K562 (cell line): ENCODE measurements around the gene MOB4. TPM values are rescaled to one million over a fixed set of nuclear protein-coding genes. Genes with fewer than 3 reads are reported as not detected.

Experiments used
- ATAC-seq: fragments of 200-7000 bp; cut with Tn5 transposase; 3 replicates; pipeline ENCODE4 v1.9.1; 2020; ENCODE audit warnings: moderate library complexity
- BruUV-seq: library from RNA; stranded (reverse); fragments of 400-500 nt; replicated peaks from 2 replicates; lab custom pipeline; 2021; lab: Mats Ljungman, UMichigan
- CTCF ChIA-PET: fragments of 300-600 bp; formaldehyde crosslinking; extraction: SDS; loops from one replicate; lab custom pipeline; 2021; ENCODE audit warnings: low intra/inter-chr PET ratio; lab: Yijun Ruan, JAX
- POLR2A ChIA-PET: fragments of 300-600, 350-650 bp; sonication (Branson Sonifier 250); formaldehyde crosslinking; extraction: SDS; loops from one replicate; lab custom pipeline; 2021; ENCODE audit warnings: antibody characterized with exemption, inconsistent platforms; lab: Yijun Ruan, JAX
- DNase-seq, 4 experiments: peaks; one replicate each; pipeline versions ENCODE4 v3.0.0 to v3.0.0-alpha.2; 2011 to 2018; ENCODE audit warnings: low spot score in 3 of 4, mixed read lengths in 3 of 4; ENCODE audit errors: extremely low read depth in 1 of 4
- FAIRE-seq: peaks from 2 replicates; lab custom pipeline; 2011; peaks lifted over from hg19 to GRCh38; lab: Jason Lieb, UNC
- H2AFZ ChIP-seq: 2 replicates; pipeline ENCODE4 v1.6.0; 2011; ENCODE audit warnings: low read depth, low read length, control low read depth, inconsistent platforms
- H3K27ac ChIP-seq: fragments of 200-600 bp; 3 replicates; pipeline ENCODE4 v1.8.0; 2011; ENCODE audit warnings: low read depth, mild to moderate bottlenecking, control low read depth, inconsistent platforms, low read length, moderate library complexity, mixed read lengths; ENCODE audit errors: extremely low read depth
- H3K27me3 ChIP-seq, 2 experiments: fragments of 300-600 bp in 1 of 2; 2 replicates in 1 of 2; 3 replicates in 1 of 2; pipeline versions ENCODE4 v1.6.0 to v1.8.0; 2011; ENCODE audit warnings: inconsistent platforms in 2 of 2, low read length in 2 of 2, mild to moderate bottlenecking in 1 of 2, mixed read lengths in 1 of 2, moderate library complexity in 1 of 2; ENCODE audit not compliant: control insufficient read depth in 2 of 2, insufficient read depth in 2 of 2
- H3K36me3 ChIP-seq: fragments of 300-600 bp; 3 replicates; pipeline ENCODE4 v1.8.0; 2011; ENCODE audit warnings: mild to moderate bottlenecking, low read length, inconsistent platforms; ENCODE audit not compliant: control insufficient read depth, insufficient read depth
- H3K4me1 ChIP-seq, 2 experiments: fragments of 200-600 bp in 1 of 2; replicated peaks in 1 of 2; 2 replicates in 1 of 2; 3 replicates in 1 of 2; pipeline versions ENCODE4 v1.5.1 to v1.8.0; 2011; ENCODE audit warnings: inconsistent platforms in 2 of 2, low read length in 2 of 2, mild to moderate bottlenecking in 1 of 2, mixed read lengths in 1 of 2, moderate library complexity in 1 of 2; ENCODE audit not compliant: control insufficient read depth in 2 of 2, insufficient read depth in 2 of 2
- H3K4me2 ChIP-seq: 2 replicates; pipeline ENCODE4 v1.6.1; 2011; ENCODE audit warnings: low read length, control low read depth, inconsistent platforms, mixed read lengths; ENCODE audit not compliant: insufficient read depth
- H3K4me3 ChIP-seq: fragments of 200-600 bp; sonication (generic), shearing (Covaris generic); 2 replicates; pipeline ENCODE4 v1.5.1; 2016; ENCODE audit warnings: control low read depth, inconsistent platforms
- H3K79me2 ChIP-seq: fragments of 200-600 bp; 3 replicates; pipeline ENCODE4 v1.8.0; 2011; ENCODE audit warnings: low read length, inconsistent platforms; ENCODE audit not compliant: control insufficient read depth, insufficient read depth
- H3K9ac ChIP-seq, 2 experiments: 2 replicates each; pipeline versions ENCODE4 v1.6.0 to v1.6.1; 2011; ENCODE audit warnings: low read depth in 2 of 2, low read length in 2 of 2, control low read depth in 1 of 2, inconsistent platforms in 1 of 2, mild to moderate bottlenecking in 1 of 2, mixed read lengths in 1 of 2; ENCODE audit not compliant: insufficient read depth in 1 of 2
- H3K9me1 ChIP-seq: one replicate; pipeline ENCODE4 v1.6.0; 2011; ENCODE audit warnings: inconsistent platforms, mild to moderate bottlenecking, low read length, moderate library complexity; ENCODE audit not compliant: control insufficient read depth, insufficient read depth
- H3K9me3 ChIP-seq: replicated peaks from 2 replicates; pipeline ENCODE4 v1.5.1; 2011; ENCODE audit warnings: low read depth, low read length, inconsistent platforms; ENCODE audit not compliant: control insufficient read depth, insufficient read depth
- H4K20me1 ChIP-seq: replicated peaks from 2 replicates; pipeline ENCODE4 v1.6.1; 2011; ENCODE audit warnings: low read length, inconsistent platforms, mixed read lengths; ENCODE audit not compliant: control insufficient read depth, insufficient read depth
- CAMTA2 ChIP-seq: fragments of 250-450 bp; sonication (Bioruptor Pico); conservative IDR thresholded peaks from 2 replicates; pipeline ENCODE4 v1.5.1; 2022
- CEBPB ChIP-seq: fragments of 450-650 bp; IDR thresholded peaks from 2 replicates; pipeline ENCODE4 v1.6.1; 2016; ENCODE audit warnings: missing genetic modification characterization, missing compliant biosample characterization
- CHD2 ChIP-seq: IDR thresholded peaks from 2 replicates; pipeline ENCODE4 v1.6.1; 2011; ENCODE audit warnings: low read depth, low read length
- CHD4 ChIP-seq: fragments of 200-600 bp; sonication (generic); IDR thresholded peaks from 3 replicates; pipeline ENCODE4 v1.6.1; 2012; ENCODE audit warnings: low read depth, mild to moderate bottlenecking, mixed read lengths, low read length, inconsistent platforms; ENCODE audit not compliant: insufficient read depth, insufficient replicate concordance, poor library complexity, severe bottlenecking
- MBD2 ChIP-seq: sonication (generic); IDR thresholded peaks from 2 replicates; pipeline ENCODE4 v1.6.1; 2016; ENCODE audit warnings: low read depth, borderline replicate concordance
- PHTF2 ChIP-seq: fragments of 250-450 bp; sonication (Bioruptor Pico); IDR thresholded peaks from 2 replicates; pipeline ENCODE4 v1.5.0; 2021; ENCODE audit warnings: mild to moderate bottlenecking
- ZFP30 ChIP-seq: fragments of 250-450 bp; sonication (Bioruptor Pico); IDR thresholded peaks from 2 replicates; pipeline ENCODE4 v1.8.0; 2022; ENCODE audit warnings: moderate library complexity, mild to moderate bottlenecking, inconsistent platforms, borderline replicate concordance
- ZNF586 ChIP-seq: fragments of 450-650 bp; formaldehyde crosslinking; conservative IDR thresholded peaks from 2 replicates; pipeline ENCODE4 v1.4.0; 2020; ENCODE audit warnings: mild to moderate bottlenecking, moderate library complexity
- ZNF644 ChIP-seq: fragments of 200-800 bp; sonication (Bioruptor generic); IDR thresholded peaks from 2 replicates; pipeline ENCODE4 v1.6.1; 2016; ENCODE audit warnings: low read depth, missing genetic modification characterization, missing compliant biosample characterization
- WGBS: fragments of 100-300 bp; shearing (Covaris generic); methylation state at CpG from one replicate; pipeline ENCODE4 v1.1.6; 2016; ENCODE audit warnings: low coverage, mixed read lengths; ENCODE audit not compliant: insufficient coverage; ENCODE audit errors: missing lambda C conversion rate; 5-methylcytosine and 5-hydroxymethylcytosine counted together
- in situ Hi-C: fragments of 300-500 bp; cut with MboI; formaldehyde crosslinking; loops from 4 replicates; pipeline ENCODE4 v1.15.0; 2018; ENCODE audit warnings: inconsistent platforms, mixed read lengths
- intact Hi-C: fragments of 100-400 bp; cut with micrococcal nuclease; formaldehyde crosslinking; loops from 2 replicates; pipeline ENCODE4 v1.14.2; 2022
- polyA plus RNA-seq, 8 experiments: library from polyadenylated mRNA; depleted of rRNA in 4 of 8; stranded (reverse) in 5 of 8; unstranded in 3 of 8; fragments of >200 nt; fragmentation: Nextera tagmentation in 2 of 8; fragmentation: Illumina TruSeq in 1 of 8; extraction: Ambion mirVana in 2 of 8; extraction: Trizol in 1 of 8; gene quantifications; 2 replicates each; pipeline versions ENCODE4 v1.2.1 to v1.2.3, GENCODE V29; 2011 to 2014; ENCODE audit warnings: inconsistent platforms in 1 of 8, missing spikeins in 1 of 8
- total RNA-seq, 7 experiments: library from RNA; depleted of rRNA in 6 of 7; stranded (reverse); fragments of >200 nt in 6 of 7; fragmentation: Illumina TruSeq in 2 of 7; extraction: Trizol in 2 of 7; gene quantifications; 2 replicates each; pipeline versions ENCODE4 v1.2.1 to v1.2.3, GENCODE V29; 2011 to 2021; ENCODE audit warnings: low replicate concordance in 1 of 7
- TF ChIP-seq, protein P1 (sequence below): fragments of 450-650 bp; IDR thresholded peaks from 2 replicates; pipeline ENCODE4 v1.6.1; 2016; ENCODE audit warnings: low read depth
- TF ChIP-seq, protein P2 (sequence below): sonication (generic); formaldehyde crosslinking; IDR thresholded peaks from 2 replicates; pipeline ENCODE4 v1.8.0; 2022; ENCODE audit warnings: missing genetic modification reagents, mild to moderate bottlenecking, borderline replicate concordance

The MOB4 gene
- total and polyA plus RNA-seq, 9 of the 15 experiments (the other 6 are each of a cell fraction or from before 2014, with no cell fraction given): 13.5 to 30.8 (median 22.2) TPM

DNA sequence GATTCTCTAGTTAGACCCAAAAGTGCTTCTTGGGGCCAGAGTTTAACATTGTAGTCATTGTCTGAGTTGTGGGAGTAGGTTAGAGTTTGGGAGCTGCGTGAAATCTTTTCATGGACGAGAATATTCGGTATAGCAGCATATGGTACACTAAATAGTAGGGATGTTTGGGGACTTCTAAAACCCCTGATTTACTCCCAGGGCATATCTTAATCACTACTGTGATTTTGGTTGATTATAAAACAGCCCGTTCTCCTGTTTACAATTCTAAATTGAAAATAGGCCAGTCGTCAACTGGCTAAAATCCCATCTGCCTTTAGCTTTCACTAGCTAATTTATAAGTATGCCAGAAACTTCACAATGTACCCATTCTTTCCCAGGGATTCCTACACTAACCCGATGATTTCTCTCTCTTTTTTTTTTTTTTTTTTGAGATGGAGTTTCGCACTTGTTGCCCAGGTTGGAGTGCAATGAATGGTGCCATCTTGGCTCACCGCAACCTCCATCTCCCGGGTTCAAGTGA, 44.3 kb downstream of the MOB4 start:
- FAIRE-seq (no peak), ATAC-seq (no peak), DNase-seq (no peak)
- H3K9me3 ChIP-seq: no peaks in the 10 kb centered on the region
- intact Hi-C loops (no loop called here), in situ Hi-C loops (no loop called here)
- no peak overlapping the region for H3K4me2 ChIP-seq
- WGBS: 93% methylated on average over 5 of the region's 9 CpGs
- H3K79me2 ChIP-seq: no peaks in the 10 kb centered on the region
- no TSS peak for BruUV-seq
- H4K20me1 ChIP-seq: no peaks in the 10 kb centered on the region
- ChIA-PET CTCF (no interaction called here), POLR2A (no interaction called here)
- 0 out of 3 replicates have a peak, but pooled peaks cover 2% of the 10 kb centered on the region for H3K36me3 ChIP-seq
- no peaks in the 10 kb centered on the region for H3K4me1 ChIP-seq
- no peak overlapping the region for H3K4me3 ChIP-seq
- no peak overlapping the region for H2AFZ ChIP-seq
- H3K9me1 ChIP-seq: no peaks in the 10 kb centered on the region
- H3K9ac ChIP-seq: no peak overlapping the region
- H3K27me3 ChIP-seq: no peaks in the 10 kb centered on the region
- no peak overlapping the region for H3K27ac ChIP-seq
- TF ChIP-seq CEBPB (no peak), PHTF2 (CRISPR knock-in tag) (no peak), CHD4 (no peak), CAMTA2 (CRISPR knock-in tag) (no peak), ZNF586 (no peak), MBD2 (no peak), CHD2 (no peak), ZFP30 (CRISPR knock-in tag) (no peak), ZNF644 (no peak)
- TF ChIP-seq, protein P1, sequence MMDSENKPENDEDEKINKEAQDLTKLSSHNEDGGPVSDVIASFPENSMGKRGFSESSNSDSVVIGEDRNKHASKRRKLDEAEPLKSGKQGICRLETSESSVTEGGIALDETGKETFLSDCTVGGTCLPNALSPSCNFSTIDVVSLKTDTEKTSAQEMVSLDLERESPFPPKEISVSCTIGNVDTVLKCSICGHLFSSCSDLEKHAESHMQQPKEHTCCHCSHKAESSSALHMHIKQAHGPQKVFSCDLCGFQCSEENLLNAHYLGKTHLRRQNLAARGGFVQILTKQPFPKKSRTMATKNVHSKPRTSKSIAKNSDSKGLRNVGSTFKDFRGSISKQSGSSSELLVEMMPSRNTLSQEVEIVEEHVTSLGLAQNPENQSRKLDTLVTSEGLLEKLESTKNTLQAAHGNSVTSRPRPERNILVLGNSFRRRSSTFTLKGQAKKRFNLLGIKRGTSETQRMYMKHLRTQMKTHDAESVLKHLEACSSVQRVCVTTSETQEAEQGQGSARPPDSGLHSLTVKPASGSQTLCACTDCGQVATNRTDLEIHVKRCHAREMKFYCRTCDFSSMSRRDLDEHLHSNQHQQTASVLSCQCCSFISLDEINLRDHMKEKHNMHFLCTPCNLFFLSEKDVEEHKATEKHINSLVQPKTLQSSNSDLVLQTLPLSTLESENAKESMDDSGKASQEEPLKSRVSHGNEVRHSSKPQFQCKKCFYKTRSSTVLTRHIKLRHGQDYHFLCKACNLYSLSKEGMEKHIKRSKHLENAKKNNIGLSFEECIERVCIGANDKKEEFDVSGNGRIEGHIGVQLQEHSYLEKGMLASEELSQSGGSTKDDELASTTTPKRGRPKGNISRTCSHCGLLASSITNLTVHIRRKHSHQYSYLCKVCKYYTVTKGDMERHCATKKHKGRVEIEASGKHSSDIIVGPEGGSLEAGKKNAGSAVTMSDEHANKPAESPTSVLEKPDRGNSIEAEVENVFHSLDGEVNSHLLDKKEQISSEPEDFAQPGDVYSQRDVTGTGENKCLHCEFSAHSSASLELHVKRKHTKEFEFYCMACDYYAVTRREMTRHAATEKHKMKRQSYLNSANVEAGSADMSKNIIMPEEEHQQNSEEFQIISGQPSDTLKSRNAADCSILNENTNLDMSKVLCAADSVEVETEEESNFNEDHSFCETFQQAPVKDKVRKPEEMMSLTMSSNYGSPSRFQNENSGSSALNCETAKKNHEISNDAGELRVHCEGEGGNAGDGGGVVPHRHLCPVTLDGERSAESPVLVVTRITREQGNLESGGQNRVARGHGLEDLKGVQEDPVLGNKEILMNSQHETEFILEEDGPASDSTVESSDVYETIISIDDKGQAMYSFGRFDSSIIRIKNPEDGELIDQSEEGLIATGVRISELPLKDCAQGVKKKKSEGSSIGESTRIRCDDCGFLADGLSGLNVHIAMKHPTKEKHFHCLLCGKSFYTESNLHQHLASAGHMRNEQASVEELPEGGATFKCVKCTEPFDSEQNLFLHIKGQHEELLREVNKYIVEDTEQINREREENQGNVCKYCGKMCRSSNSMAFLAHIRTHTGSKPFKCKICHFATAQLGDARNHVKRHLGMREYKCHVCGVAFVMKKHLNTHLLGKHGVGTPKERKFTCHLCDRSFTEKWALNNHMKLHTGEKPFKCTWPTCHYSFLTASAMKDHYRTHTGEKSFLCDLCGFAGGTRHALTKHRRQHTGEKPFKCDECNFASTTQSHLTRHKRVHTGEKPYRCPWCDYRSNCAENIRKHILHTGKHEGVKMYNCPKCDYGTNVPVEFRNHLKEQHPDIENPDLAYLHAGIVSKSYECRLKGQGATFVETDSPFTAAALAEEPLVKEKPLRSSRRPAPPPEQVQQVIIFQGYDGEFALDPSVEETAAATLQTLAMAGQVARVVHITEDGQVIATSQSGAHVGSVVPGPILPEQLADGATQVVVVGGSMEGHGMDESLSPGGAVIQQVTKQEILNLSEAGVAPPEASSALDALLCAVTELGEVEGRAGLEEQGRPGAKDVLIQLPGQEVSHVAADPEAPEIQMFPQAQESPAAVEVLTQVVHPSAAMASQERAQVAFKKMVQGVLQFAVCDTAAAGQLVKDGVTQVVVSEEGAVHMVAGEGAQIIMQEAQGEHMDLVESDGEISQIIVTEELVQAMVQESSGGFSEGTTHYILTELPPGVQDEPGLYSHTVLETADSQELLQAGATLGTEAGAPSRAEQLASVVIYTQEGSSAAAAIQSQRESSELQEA: no peak
- TF ChIP-seq, protein P2, sequence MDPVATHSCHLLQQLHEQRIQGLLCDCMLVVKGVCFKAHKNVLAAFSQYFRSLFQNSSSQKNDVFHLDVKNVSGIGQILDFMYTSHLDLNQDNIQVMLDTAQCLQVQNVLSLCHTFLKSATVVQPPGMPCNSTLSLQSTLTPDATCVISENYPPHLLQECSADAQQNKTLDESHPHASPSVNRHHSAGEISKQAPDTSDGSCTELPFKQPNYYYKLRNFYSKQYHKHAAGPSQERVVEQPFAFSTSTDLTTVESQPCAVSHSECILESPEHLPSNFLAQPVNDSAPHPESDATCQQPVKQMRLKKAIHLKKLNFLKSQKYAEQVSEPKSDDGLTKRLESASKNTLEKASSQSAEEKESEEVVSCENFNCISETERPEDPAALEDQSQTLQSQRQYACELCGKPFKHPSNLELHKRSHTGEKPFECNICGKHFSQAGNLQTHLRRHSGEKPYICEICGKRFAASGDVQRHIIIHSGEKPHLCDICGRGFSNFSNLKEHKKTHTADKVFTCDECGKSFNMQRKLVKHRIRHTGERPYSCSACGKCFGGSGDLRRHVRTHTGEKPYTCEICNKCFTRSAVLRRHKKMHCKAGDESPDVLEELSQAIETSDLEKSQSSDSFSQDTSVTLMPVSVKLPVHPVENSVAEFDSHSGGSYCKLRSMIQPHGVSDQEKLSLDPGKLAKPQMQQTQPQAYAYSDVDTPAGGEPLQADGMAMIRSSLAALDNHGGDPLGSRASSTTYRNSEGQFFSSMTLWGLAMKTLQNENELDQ (CRISPR knock-in tag): no peak
